Right lobe of liver (tissue), 4 donors: ENCODE results near the gene PSEN1.

Experiments
- CTCF ChIP-seq, 4 donors: fragments of 200-600 bp in 3 of 4; fragments of 450-650 bp in 1 of 4; IDR thresholded peaks; one replicate each; pipeline versions ENCODE4 v1.5.1 to v1.8.0; 2016 to 2022; ENCODE audit warnings: antibody characterized with exemption in 4 of 4, mild to moderate bottlenecking in 2 of 4
- POLR2A ChIP-seq: fragments of 450-650 bp; IDR thresholded peaks from one replicate; pipeline ENCODE4 v1.6.1; 2017; ENCODE audit warnings: antibody characterized with exemption, mild to moderate bottlenecking
- donor health status: DM: no; HTN: no; CAD: no.
- donor health status: DM: no; HTN: no; CAD: no.
- donor health status: DM: no; HTN: yes; CAD: no.

- TF ChIP-seq POLR2A: no peak
- no peak for TF ChIP-seq CTCF (IDR thresholded peaks at IDR 0.05)
Measured at GRCh38 chr14:73241481-73242165, 105.3 kb downstream of the PSEN1 start.
